Mesodermal cell (in vitro differentiated cells): ENCODE results near the gene STK10.
A peak's percentile ranks its signal among the peaks of the same experiment; 100 is the strongest.

Experiments
- H3K27ac ChIP-seq: 2 replicates; pipeline ENCODE4 v1.7.0; 2013; ENCODE audit warnings: mild to moderate bottlenecking, low read depth, low read length, moderate library complexity; ENCODE audit not compliant: severe bottlenecking
- H3K36me3 ChIP-seq: 2 replicates; pipeline ENCODE4 v1.7.1; 2013; ENCODE audit warnings: mild to moderate bottlenecking, low read length, moderate library complexity; ENCODE audit not compliant: control insufficient read depth, insufficient read depth
- H3K4me1 ChIP-seq: one replicate; pipeline ENCODE4 v1.7.1; 2013; ENCODE audit warnings: mild to moderate bottlenecking, low read length; ENCODE audit not compliant: insufficient read depth, control insufficient read depth, poor library complexity, severe bottlenecking
- H3K4me3 ChIP-seq: 2 replicates; pipeline ENCODE4 v1.7.0; 2013; ENCODE audit warnings: low read length, control low read depth, mild to moderate bottlenecking; ENCODE audit not compliant: insufficient read depth, poor library complexity, severe bottlenecking; ENCODE audit errors: extremely low read depth
- H3K9me3 ChIP-seq: 2 replicates; pipeline ENCODE4 v1.7.1; 2013; ENCODE audit warnings: mild to moderate bottlenecking, low read length, moderate library complexity; ENCODE audit not compliant: control insufficient read depth
- WGBS, 2 experiments: methylation state at CpG; one replicate each; pipeline ENCODE4 v1.1.5; 2013; ENCODE audit warnings: missing lambda C conversion rate in 2 of 2; ENCODE audit not compliant: insufficient coverage in 2 of 2; 5-methylcytosine and 5-hydroxymethylcytosine counted together

Gene STK10

GRCh38 chr5:172007175-172008110, 180.6 kb downstream of the STK10 start:
- peak overlapping the region; percentile 95 for H3K4me3 ChIP-seq
- H3K36me3 ChIP-seq: no peaks in the 10 kb centered on the region
- H3K4me1 ChIP-seq: peaks cover 5% of the 10 kb centered on the region
- no peaks in the 10 kb centered on the region for H3K9me3 ChIP-seq
- WGBS, 2 experiments: 33 to 45% methylated on average over 30 to 33 of the region's 37 CpGs
- peak overlapping the region; percentile 88 for H3K27ac ChIP-seq

- Histone ChIP-seq H3K4me3 (peak within 1 kb of the TSS; percentile 95), H3K27ac (peak within 1 kb of the TSS; percentile 88), H3K4me1 (peaks cover 5% of the 10 kb centered on the region), H3K36me3 (no peaks in the 10 kb centered on the region), H3K9me3 (no peaks in the 10 kb centered on the region)
- 0% methylated on average over 54 to 80 of the region's 81 CpGs for WGBS, 2 experiments
Observed at GRCh38 chr5:172006321-172007174, 181.5 kb downstream of the STK10 start, which contains the start of gene FBXW11. Gene FBXW11, minus strand, starts transcription at chr5:172006638. Its CDS starts 136 bp downstream, at chr5:172006502.

GRCh38 chr5:172005708-172006320, 182.2 kb downstream of the STK10 start:
- H3K4me3 ChIP-seq: peak overlapping the region; percentile 95
- no peaks in the 10 kb centered on the region for H3K9me3 ChIP-seq
- H3K4me1 ChIP-seq: peaks cover 5% of the 10 kb centered on the region
- WGBS, 2 experiments: 0% methylated on average over 22 to 28 of the region's 34 CpGs
- H3K36me3 ChIP-seq: peaks cover under 1% of the 10 kb centered on the region
- H3K27ac ChIP-seq: peak overlapping the region; percentile 88

- Histone ChIP-seq H3K36me3 (peaks cover 5% of the 10 kb centered on the region), H3K4me3 (peak overlapping the region; percentile 95), H3K27ac (no peak overlapping the region), H3K4me1 (peaks cover 5% of the 10 kb centered on the region), H3K9me3 (no peaks in the 10 kb centered on the region)
- WGBS, 2 experiments: 100% methylated on average over 1 to 2 of the region's 3 CpGs
Observed at GRCh38 chr5:172004824-172005237, 183.2 kb downstream of the STK10 start.

GRCh38 chr5:172003746-172004145, 184.3 kb downstream of the STK10 start:
- Histone ChIP-seq H3K4me1 (peaks cover 5% of the 10 kb centered on the region), H3K9me3 (no peaks in the 10 kb centered on the region), H3K36me3 (peaks cover 5% of the 10 kb centered on the region), H3K27ac (no peak overlapping the region), H3K4me3 (no peak overlapping the region)
- 80% methylated on average over 1 of the region's 1 CpG; no CpG with 5 or more reads in 1 of the 2 experiments for WGBS, 2 experiments

- 84 to 100% methylated on average over 3 of the region's 6 CpGs for WGBS, 2 experiments
- Histone ChIP-seq H3K27ac (no peak overlapping the region), H3K4me3 (no peak overlapping the region), H3K36me3 (peaks cover 5% of the 10 kb centered on the region), H3K4me1 (peaks cover 5% of the 10 kb centered on the region), H3K9me3 (no peaks in the 10 kb centered on the region)
Observed at GRCh38 chr5:172002840-172003512, 185.0 kb downstream of the STK10 start.

- no peak overlapping the region for H3K4me3 ChIP-seq
- H3K36me3 ChIP-seq: peaks cover 5% of the 10 kb centered on the region
- H3K4me1 ChIP-seq: peaks cover 6% of the 10 kb centered on the region
- no CpG with 5 or more reads among the region's 2 CpGs for WGBS, 2 experiments
- H3K27ac ChIP-seq: no peak overlapping the region
- no peaks in the 10 kb centered on the region for H3K9me3 ChIP-seq
Observed at GRCh38 chr5:172002310-172002709, 185.7 kb downstream of the STK10 start.

GRCh38 chr5:171999877-172000276, 188.1 kb downstream of the STK10 start:
- H3K4me1 ChIP-seq: peaks cover 8% of the 10 kb centered on the region

GRCh38 chr5:171999100-171999499, 188.9 kb downstream of the STK10 start:
- WGBS, 2 experiments: 100% methylated on average over 1 of the region's 2 CpGs; no CpG with 5 or more reads in 1 of the 2 experiments
- H3K4me3 ChIP-seq: no peak overlapping the region
- no peak overlapping the region for H3K27ac ChIP-seq
- H3K9me3 ChIP-seq: no peaks in the 10 kb centered on the region
- H3K36me3 ChIP-seq: peaks cover 31% of the 10 kb centered on the region
- H3K4me1 ChIP-seq: peaks cover 8% of the 10 kb centered on the region

More at GRCh38 chr5:171999877-172000276, 188.1 kb downstream of the STK10 start:
- 83 to 91% methylated on average over 4 to 5 of the region's 5 CpGs for WGBS, 2 experiments
- Histone ChIP-seq H3K4me3 (no peak overlapping the region), H3K27ac (no peak overlapping the region), H3K36me3 (peaks cover 25% of the 10 kb centered on the region), H3K9me3 (no peaks in the 10 kb centered on the region)

- WGBS, 2 experiments: 71 to 80% methylated on average over 1 of the region's 3 CpGs
- Histone ChIP-seq H3K4me3 (no peak overlapping the region), H3K27ac (no peak overlapping the region), H3K36me3 (peaks cover 48% of the 10 kb centered on the region), H3K4me1 (peaks cover 5% of the 10 kb centered on the region), H3K9me3 (no peaks in the 10 kb centered on the region)
Observed at GRCh38 chr5:171997011-171997410, 191.0 kb downstream of the STK10 start.
